HG02840 (cell line): ENCODE results near the gene ARHGAP26.

ENCODE experiments used
- ATAC-seq: cut with Tn5 transposase; IDR thresholded peaks from one replicate; pipeline ENCODE4 v1.9.1; 2021; ENCODE audit warnings: mild to moderate bottlenecking, moderate library complexity, moderate number of reproducible peaks; ENCODE audit not compliant: unreplicated experiment, low FRiP score

Gene ARHGAP26

DNA sequence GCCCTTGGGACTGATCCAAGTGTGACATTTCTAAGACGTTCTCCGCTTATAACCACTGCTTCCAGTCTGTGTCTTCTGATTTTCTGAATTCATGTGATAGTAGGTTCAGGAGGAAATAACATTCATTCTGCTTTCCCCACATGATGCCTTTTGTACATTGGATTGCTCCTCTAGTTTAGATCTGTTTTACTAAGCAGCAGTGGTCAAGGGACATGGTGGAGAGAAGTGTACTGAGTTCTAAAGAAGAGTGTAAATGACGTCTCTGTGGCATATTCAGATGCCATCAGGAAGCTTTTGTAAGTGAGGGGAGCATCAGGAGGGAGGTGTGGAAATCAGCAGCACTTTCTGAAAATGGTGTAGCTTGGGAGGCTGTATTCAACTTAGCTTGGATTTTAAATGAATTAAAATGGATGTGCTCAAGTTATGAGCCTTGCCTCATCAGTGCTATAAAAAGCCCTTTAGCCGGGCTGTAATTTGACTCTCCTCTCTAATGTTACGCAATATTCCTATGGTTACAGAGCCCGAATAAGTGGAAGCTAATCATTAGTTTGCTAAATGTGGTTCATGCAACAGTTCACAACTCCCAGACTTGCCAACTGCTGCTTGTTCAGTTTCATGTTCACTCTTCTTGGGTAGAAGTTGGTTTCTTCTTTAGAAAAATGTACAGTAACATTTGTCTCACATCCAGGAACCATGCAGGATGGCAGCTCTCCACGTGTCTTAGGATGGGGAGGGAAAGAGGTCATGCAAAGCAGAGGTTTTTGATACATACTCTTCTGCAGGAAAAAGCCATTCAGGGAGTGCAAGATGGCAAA lies 281.3 kb downstream of the ARHGAP26 start:
- ATAC-seq: no peak

DNA sequence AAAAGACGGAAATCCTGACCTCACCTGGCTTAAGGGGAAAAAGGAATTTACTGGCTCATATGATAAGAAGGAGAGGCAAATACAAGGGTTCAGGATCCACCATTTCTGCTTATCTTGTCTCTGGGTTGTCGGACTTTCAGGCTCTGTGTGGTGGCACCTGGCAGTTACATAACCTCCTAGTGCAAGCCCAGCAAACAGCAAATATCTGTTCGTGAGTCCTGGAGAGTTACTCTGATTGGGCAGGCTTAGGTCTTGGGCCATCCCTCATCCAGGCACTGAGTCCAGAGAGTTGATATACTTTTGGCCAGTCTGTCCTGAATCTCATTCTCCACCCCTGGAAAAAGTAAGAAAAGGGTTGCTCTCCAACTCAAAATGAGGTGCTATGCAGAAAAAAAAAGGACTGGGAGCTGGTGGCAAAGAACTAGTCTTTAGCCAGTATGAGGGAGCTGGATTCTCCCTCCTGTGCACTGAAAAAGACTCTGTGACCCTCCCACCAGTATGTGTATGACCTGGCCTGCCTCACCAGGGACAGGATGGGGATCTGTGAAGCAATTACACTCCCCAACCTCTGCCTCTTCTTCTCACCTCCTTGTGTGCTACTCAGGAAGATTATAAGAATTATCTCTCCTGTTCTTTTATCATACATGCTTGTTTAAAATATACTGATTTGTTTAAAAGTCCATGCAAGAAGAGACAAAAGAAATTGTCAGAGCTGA lies 282.9 kb downstream of the ARHGAP26 start:
- no peak for ATAC-seq

DNA sequence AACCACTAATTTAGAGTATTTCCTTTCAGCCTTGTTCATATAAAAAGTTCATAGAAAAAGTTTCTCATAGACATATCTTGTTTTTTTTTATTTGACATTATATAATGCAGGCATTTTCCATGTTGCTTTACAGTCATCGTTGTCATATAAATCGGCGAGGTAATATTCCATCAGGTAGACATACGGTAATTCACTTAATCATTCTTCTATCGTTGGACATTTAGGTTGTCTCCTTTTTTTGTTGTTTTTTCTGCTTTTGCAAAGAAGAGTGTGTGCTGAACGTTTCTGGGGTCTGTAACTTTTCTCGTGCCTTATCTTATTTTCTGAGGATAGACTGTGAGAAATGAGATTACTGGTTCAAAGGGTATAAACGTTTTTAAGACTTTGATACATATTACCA lies 283.6 kb downstream of the ARHGAP26 start:
- ATAC-seq: no peak

DNA sequence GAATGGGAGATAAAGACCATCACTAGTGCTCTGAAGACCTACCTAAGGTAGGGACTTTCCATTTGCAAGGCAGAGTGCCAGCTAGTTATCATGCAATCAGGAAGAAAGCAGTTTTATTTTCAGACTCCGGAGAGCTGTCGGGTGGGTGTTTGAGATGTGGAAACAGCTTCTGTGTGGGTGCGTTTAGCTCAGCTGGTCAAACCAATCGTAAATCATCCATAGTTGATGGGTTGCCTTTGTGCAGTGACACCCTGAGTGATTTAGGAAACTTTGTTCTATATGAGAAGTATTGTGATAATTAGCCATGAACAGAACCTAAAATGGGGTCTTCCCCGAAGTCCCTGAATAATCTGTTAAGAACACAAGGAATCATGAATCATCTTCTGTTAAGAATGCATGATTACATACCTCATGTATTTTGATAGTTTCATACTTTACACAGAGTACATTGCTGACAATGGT lies 284.3 kb downstream of the ARHGAP26 start:
- ATAC-seq: peak; percentile 43

DNA sequence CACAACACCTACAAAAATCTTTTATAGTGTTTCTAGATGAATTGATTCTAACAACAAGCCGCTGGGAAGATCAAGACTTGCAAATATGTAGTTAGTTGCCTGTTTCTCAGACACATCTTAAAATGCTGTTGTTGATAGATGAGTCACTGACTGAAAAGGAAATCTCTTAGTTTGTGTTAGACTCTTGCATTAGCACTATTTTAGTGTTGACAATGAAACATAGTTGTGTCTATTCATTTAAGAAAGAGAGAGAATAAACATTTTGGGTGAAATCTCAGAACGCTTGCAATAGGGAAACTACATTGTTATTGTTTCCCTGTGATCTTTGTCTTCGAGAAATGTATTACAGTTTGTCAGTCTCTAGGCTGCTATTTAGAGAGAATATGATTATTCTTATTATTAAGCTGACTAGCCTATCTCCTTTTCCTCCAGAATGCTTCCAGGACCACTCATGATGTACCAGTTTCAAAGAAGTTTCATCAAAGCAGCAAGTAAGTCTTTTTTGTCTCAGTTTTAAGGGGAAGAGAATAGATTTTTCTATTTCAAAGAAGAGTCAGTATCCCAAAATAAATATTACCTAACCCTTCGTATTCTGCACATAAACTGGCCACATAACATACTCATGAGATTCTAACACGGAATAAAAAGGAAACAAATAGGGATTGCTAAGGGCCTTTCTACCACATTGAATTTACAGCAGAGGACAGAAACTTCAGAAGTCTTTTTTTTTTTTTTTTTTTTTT lies 285.6 kb downstream of the ARHGAP26 start:
- no peak for ATAC-seq

DNA sequence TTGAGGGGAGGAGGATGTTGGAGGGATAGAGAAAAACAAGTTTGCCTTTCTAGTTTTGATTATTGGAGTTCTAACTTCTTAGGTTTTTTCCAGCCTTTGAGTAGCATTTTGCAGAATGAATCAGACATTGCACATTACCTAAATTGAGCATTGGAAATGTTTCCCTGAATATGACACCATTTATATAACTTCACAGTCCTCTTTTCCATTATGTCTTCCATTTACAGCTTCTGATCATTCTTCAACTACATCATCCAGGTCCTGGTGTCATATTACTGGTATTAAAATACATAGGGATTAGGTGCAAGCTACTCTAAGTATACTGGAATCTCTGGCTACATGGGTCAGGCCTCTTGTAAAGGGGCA lies 286.1 kb downstream of the ARHGAP26 start:
- ATAC-seq: no peak

DNA sequence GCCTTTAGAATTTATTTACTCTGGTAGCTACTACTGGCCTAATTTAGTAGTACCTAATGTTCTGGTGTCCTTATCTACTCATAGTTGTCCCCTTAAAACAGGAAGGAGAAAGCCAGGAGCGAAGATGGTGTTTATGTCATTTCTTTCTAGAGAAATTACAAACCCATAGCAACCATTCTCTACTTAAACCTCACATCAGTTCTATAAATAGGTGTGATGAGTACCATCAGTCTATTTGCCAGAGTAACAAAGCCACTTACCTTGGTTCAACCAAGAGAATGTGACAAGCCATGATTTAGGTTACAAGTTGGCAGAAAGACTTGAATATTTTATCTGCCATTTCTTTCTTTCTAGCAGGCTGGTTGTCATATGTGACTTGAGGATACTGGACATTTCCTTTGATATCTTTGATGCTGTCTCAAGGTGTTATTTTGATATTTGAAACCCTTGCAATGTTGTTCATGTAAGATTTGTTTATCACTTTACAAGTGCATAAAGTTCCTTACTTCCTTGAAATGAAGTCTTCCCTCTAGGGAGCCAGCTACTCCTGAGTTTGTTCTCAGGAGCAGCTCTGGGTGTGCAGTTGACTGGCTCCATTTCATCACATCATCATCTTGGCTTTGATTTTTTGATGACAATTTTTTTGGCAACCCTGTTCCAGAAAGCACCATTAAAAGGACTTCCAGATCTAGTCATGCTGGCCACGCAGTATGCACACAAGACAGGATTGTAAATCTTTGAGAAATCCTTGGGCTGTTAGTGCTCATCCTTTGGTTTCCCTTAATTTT lies 286.8 kb downstream of the ARHGAP26 start:
- ATAC-seq: no peak

DNA sequence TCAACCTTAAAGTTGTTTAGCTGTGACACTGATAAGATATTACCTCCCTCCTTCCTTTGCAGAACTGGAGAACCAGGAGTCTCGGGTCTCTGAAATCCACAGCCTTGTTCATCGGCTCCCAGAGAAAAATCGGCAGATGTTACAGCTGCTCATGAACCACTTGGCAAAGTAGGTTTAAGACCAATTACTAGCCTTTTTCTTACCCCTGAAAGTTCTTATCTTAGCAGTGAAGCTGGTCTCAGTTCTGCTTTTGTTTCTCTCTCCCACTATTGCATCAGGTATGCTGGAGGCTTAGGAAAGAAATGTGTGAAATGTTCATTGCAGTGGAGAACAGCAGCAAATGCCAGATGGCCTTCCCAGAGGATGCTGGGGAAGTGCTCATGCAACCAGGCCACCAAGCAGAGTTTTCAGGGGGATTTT lies 287.4 kb downstream of the ARHGAP26 start:
- ATAC-seq: no peak

DNA sequence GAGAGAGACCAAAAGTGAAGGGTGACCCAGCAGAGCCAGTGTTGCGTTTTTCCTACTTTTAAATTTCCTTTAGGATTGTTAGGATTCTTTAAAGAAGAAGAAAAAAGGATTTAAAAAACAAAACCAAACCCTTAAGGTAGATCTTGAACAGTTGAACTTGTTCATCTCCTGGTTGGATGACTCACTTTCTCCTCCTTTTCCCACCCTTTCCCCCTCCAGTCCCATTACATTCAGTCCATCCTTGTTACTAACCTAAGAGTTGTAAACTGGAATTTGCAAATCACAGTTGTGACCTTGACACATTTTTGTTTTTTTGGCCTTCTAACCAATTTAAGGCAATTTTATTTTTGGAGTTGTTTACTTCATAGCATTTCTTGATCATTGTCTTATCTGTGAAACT lies 289.2 kb downstream of the ARHGAP26 start:
- no peak for ATAC-seq

DNA sequence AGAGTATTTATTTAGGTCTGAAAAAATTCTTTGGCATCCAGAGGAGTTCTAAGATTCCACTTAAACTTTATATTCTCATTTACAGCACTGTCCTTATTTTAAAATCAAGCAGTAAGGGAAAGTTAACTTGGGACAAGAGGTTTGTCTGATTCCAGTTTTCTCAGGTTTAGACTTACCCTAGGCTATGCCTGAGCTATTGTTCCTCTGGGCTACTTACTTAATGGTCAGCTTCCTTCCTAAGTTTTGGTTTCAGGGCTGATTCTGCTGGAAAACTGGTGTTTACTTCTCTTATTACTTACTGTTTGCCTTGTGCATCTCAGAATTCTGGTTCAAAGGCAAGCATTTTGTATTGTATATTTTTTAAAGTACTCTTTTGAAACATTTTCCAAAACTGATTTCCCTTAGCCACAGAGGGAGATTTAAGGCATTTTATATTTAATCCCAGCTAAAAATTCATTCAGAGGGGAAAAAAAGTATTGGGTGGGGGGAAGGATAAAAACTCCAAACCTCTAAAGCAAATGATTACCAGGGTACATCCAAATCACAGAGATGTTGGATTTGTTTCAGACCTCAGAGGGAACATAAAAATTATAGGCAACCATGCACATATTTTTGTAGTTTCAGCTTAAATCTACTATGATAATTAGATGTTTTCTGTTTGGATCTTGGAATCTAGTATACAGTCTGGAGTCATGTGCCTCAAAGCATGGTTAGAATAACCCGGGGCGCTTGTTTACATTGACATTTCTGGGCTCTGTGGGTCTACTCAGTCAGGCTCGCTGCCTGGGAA lies 290.0 kb downstream of the ARHGAP26 start:
- ATAC-seq: no peak

DNA sequence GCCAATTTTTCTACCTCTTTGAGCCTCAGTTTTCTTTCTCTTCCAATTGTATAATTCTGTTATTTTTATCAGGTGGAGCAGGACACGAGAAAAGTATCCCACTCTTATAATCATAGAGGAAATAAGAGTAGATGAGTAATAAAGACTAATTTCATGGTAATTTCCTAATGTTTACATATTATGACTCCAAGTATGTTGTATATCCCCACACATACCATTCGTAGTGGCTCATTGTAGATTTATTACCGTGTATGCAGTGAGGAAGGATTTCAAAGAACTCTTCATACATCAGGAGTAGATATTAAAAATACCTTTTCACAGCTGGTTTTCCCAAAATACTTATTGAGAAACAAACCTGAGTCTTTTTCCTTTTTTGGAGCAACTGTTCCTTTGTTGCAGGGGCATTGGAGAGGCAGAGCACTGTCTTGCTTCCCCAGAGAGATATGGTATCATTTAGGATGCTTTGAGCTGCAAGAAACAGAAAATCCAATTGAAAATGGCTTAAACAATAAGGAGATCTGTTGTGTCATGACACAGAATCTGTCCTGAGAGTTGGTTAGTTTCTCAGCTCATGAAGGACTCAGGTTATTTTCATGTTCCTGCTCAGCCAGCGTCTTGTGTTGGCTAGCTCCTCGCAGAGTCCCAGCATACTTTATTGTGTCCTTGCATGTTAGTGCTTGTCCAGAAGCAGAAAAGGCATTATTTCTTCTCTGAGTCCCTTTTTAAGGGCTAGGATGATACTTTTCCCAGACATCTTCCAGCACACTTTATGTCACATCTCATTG lies 291.2 kb downstream of the ARHGAP26 start:
- ATAC-seq: no peak

DNA sequence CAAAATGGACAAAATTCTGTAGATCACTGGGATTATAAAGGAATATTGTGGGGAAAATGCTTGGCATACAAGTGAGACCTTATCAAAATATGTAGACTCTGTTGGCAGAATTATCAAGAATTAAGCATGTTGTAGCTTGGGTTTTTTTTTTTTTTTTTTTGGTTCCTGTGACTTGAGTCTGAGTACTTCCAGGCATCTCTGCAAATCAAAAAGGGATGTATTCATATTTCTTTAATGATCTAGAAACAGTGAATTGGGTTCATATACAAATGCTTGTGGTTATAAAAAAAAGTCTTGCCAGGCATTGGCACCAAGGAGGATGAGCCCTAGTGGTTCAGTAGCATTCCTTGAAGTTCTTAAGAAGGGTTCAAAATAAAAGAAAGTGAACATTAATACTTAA lies 292.2 kb downstream of the ARHGAP26 start:
- no peak for ATAC-seq

DNA sequence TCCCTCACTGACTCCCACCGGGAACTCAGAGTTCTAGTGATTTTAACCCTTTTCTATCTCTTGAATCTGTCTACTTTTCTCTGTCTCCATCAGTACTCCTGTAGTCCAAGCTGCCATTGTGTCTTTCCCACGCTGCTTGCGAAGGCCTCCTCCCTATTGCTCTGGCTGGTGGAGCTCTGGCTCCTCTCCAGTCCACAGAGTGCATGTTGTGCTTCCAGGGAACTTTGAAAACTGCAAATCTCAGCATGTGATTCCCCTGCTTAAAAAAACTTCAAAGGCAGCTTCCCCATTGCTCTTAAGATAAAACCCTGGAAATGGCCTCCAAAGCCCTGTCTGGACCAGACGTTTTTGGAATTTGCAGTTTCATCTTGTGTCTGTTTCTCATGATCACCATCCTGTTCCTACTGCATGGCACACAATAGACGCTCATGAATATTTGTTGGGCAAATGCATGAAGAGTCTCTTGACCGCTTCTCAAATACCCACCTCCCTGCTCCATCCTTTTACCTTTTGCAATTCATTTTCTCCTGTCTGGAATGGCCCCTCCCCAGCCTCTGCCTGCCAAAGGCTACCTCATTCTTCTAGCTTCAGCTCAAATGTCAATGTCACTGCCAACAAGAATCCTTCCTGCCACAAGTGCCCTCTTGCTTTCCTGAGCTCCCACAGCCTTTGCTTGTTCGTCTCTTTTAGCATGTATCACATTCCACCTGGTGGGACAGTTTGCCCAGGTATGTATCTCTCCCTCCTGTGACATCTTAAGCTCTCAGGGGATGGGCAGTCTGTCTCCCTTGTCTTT lies 293.2 kb downstream of the ARHGAP26 start:
- no peak for ATAC-seq

DNA sequence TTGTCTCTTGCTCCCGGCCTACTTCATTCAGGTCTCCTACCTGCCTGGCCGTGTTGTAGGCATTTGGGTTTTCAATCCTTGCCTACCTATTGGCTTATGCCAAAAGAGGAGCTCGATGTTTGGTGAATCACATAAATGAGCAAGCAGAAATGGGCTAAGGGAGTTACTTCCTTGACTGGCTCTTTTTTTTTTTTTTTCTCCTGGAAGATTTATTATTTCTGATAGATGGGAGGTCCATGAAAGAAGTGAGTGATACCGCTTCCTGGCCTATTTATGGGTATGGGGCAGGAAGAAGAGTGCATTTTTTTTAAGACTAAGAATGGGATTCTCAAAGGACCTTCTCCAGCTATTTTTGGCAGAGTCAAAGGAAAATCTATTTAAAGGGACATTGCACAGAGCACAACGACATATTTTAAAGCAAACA lies 294.1 kb downstream of the ARHGAP26 start:
- no peak for ATAC-seq

DNA sequence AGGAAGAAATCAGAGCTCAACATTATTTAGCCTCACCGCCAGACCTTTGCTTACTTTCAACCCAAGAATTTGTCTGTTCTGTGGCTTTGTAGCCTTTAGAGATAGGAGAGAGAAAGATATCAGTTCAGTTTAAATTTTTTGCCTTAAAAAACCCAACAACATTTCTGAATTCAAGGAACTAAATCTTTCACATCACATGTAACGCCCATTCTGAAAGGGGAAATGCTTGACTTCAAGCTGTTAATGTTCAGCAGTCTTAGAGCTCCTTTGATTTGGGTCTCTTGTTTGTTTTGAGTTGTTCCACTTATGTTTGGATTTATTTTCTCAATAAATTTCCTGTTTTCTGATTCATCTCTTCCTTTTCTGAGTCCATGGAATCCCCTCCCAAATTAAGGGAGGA lies 294.5 kb downstream of the ARHGAP26 start:
- no peak for ATAC-seq

DNA sequence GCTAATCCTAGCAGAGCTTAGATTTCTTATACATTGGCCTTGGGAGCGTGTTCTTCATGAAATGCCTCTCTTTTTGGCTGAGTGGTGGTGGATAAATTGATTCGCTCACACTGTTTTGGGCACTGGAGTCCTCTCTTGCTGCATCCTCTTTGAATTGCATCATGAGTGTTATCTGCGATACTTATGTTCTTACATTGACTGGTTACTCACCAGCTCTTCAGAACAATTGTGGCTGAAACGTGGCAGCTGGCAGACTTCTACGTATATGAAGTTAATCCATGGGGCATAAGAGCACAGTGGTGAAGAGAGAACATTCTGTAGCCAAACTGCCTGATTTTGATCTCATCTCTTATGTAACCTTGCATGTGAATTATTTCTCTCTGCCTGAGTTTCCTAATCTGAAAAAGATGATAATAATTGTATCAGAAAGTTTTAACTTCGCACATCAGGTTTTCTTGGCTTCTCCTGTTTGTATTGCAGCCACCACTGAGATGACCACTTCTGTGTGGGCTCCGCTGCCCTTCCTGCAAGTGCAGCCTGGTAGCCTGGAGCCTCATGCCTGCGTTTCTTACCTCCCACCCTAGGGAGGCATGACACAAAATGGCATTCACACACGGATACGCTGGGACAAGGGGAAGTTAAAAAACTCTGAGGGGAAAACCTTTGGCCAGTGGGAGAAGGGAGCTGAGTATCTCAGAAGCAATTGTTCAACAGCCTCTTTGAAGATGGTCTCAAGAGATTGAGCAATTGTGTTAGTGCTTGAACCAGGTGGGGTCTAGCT lies 295.2 kb downstream of the ARHGAP26 start:
- no peak for ATAC-seq

DNA sequence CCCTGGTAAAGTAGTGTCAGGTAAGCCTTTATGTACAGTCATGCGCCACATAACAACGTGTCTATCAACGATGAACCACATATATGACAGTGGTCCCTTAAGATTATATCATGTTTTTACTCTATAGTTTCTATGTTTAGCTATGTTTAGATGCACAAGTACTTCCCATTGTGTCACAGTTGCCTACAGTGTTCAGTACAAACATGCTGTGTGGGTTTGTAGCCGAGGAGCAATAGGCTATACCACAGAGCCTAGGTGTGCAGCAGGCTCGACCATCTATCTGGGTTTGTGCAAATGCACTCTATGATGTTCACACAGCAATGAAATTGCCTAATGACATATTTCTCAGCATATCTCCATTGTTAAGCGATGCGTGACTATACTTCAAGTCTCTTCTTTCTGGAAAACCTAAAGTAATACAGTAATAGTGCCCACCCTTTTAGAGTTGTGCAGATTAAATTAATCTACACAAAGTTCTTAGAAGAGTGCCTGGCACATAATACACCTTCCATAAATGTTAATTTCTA lies 295.9 kb downstream of the ARHGAP26 start:
- peak; percentile 17 for ATAC-seq
